NCI-H1105 treated with DMSO at 0.1 percent for 48 hours (cell line): Measurements from ENCODE around the gene SLAIN2.
"Not testable (repeated sequence)": the region's sequence is repeated elsewhere in the genome, so short reads cannot be mapped to it uniquely, and the experiment has no call there.

Experiments used
- DNase-seq: peaks from one replicate; lab custom pipeline; 2025; lab: John Stamatoyannopoulos, UW

The SLAIN2 gene

DNA sequence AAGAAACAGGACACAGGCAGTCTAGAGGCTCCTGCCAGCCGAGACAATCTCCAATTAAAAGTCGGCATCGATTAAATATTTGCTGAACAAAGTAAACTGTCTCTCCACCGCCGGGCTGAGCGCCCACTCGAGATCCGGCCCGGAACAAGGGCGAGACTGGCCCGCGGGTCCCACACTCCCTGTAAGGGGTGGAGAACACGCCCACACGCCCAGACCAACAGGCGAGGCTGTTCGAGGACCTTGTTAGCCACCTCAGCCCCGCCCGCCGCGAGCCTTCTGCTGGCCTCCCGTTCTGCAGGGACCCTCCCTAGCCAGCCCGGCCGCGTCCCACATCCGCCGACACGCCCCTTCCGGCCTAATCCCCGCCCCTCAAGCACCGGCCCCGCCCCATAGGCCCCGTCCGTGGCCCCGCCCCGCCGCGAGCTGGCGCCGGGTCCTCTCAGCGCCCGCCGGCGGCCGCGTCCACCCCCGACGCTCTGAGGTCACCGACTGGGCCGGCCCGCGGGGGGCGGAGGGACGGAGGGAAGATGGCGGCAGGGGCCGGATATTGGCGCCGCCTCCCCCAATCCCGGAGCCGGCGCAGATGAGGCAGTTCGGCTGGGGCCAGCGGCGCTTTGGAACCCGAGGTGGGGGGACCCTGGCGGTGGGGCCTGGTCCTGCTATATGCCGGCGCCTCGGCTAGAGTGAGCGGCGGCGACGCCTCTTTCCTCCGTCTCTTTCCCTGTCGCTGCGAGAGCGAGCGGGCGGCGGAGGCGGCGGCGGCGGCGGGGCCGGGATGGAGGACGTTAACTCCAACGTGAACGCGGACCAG is at the start of gene SLAIN2:
Gene SLAIN2 (plus strand): TSS at position 565 of the 811 bp plus-strand sequence. CDS start 211 bp downstream, at position 776.
- peak; percentile 93 for DNase-seq

DNA sequence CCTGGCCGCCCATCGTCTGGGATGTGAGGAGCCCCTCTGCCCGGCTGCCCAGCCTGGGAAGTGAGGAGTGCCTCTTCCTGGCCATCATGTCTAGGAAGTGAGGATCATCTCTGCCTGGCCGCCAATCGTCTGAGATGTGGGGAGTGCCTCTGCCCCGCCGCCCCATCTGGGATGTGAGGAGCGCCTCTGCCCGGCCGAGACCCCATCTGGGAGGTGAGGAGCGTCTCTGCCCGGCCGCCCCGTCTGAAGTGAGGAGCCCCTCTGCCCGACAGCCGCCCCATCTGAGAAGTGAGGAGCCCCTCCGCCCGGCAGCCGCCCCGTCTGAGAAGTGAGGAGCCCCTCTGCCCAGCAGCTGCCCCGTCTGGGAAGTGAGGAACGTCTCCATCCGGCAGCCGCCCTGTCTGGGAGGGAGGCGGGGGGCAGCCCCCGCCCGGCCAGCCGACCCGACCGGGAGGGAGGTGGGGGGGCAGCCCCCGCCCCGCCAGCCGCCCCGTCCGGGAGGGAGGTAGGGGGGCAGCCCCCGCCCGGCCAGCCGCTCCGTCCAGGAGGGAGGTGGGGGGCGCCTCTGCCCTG is 49.0 kb upstream of the SLAIN2 start:
- not testable (repeated sequence) for DNase-seq

DNA sequence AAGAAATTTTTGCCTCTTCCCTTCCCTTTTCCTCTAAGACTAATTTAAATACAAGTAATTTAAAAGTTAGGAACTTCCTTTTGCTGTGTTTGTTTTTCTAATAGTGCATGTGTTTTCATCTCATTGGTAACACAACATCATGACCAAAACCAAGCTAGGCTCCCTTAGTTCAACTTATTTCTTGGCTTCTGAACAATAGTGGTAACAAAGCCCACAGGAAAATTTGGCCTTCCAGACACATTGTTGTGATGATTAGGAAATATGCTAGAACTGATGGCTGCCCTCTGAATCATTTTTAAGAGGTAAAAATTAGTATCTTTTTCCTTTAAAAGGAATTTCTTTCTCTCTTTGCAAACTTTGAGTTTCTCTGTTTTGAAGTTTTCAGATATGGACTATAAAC is 46.2 kb upstream of the SLAIN2 start:
- DNase-seq, result no peak

DNA sequence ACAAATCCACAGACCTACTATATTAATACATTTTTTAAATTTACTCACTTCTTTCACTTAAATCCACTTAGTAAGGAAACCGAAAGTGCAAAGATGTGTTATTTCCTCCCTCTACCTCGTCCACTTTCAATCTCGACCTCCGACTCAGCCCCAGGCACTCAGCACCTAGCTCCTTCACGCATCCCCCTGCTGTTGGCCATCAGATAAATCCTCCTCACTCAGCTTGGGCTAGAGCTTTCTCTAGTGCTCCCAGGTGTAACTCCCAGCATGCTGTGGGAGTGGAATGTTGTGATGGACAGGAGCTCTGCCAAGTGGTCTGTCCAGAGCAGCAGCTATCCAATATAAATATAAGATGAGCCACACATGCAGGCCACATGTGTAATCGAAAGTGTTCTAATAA is 45.0 kb upstream of the SLAIN2 start:
- no peak for DNase-seq

DNA sequence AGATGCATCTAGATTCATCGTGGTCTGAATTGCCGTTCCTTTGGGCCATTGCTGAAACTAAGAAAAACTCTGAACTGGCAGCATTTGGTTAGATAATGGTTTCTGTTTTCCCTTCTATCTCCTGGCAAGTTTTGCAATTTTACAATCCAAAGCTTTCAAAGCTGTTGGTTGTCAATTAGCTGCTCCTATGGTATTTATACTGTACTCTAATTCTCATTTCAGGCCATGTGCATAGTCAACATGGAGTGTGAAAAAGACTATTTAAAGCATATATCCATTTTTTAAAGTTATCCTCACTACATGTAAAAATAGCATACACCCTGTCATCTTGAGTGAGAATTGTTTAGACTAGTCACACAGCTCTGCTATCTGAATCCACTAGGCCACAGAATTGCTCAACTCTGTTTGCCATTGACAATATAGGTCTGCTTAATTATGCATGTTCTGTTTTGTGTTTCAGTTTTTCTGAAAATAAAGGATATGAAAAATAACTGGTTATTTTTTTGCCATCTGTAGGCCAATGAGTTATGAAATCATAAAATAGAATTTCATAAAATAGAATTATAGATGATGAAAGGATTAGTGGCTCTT is 44.0 kb upstream of the SLAIN2 start:
- no peak for DNase-seq

DNA sequence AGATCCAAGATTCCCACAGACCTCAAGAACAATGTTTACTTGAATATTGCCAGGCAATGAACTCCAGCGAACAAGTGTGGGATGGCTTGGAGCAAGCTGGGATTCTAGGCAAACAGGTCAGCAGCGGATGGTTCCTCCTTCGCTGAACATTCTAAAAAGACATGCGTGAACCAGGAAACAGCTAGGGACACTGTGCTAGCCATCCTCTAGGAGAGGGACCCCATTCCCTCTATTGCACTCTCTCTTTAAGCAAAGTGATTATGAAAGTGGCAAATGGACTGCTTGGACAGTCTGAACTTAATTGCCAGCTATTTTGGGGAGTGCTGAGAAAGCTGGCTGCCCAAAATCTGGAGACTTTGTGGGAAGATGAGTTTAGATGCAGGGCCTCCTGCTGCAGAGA is 41.8 kb upstream of the SLAIN2 start:
- DNase-seq, result no peak

DNA sequence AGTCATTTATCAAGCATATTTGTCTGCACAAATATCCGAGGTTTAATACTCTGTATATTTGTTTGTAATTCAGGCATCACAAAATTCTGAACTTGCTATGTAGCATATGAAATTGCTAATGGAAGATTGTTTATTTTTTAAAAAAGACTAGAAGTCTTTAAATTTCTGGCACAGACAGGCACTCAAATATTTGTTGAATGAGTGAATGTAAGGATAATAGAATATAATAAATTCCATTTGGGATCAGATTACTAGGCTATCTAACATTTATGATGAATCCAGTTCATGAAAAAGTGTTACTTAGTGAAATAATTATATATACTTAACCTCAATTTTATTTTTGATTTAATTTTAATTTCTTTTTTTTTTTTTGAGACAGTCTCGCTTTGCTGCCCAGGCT is 41.3 kb upstream of the SLAIN2 start:
- no peak for DNase-seq

DNA sequence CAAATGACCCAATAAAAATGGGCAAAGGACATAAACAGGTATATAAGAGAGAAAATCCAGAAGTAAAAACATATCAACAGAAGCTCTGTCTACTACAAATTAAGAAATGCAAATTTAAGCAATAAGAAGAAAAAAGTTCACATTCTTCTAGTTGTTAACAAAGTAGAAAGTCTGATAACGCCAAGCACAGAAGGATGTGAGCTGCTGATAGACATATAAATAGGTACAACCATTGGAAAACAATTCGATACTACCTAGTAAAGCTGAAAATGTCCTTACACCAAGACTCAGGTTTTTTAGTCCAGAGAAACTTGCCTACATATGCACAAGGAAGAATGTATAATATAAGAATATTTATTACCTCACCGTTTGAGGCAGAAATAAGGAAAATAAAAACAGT is 35.8 kb upstream of the SLAIN2 start:
- no peak for DNase-seq

DNA sequence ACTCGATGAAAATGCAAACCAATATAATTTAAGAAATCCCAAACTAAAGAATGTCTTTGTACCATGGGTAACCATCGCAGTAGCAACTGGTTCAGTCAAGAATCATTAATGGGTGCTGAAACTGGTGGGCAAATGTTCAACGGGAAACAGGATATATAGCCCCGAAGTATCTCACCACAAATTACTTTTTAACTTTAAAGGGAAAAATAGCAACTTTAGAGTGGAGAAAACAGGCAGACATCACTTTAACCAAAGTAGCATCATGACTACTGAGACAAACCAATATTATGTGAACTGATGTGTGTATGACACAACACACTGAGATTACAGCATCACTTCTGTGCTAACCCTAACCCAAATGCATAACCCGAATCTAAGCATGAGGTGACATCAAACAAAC is 33.8 kb upstream of the SLAIN2 start:
- no peak for DNase-seq

DNA sequence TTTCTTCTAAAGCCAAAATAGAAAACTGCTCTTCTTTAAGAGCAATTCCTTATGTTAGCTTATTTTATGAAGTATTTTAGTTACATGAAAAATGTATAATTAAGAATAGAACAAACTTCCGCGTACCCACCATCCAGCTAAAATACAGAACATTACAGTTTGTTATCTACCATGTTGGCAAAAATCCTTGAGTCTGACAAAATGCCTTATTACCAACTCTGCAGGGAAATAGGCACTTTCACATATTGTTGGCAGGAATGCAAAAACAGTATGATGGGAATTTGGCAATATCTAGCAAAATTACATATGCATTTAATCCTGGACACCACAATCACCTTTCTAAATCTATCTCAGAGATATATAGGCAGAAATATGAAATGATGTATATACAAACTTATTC is 32.4 kb upstream of the SLAIN2 start:
- DNase-seq, result no peak

DNA sequence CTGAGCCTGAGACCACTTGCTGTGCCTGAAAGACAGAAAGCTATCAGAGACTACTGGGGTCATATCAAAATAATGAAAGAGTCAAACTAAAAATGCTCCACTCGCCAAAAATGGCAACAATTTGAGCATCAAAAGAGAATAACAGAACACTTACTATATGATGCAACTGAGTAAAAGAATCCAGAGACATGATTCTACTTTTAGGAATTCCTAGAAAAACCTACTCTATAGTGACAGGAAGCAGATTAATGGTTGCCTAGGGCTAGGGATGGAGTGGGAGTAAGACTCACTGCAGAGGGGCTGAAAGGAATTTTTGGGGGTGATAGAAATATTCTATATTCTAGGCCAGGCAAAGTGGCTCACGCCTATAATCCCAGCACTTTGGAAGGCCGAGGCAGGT is 29.4 kb upstream of the SLAIN2 start:
- DNase-seq, result no peak

DNA sequence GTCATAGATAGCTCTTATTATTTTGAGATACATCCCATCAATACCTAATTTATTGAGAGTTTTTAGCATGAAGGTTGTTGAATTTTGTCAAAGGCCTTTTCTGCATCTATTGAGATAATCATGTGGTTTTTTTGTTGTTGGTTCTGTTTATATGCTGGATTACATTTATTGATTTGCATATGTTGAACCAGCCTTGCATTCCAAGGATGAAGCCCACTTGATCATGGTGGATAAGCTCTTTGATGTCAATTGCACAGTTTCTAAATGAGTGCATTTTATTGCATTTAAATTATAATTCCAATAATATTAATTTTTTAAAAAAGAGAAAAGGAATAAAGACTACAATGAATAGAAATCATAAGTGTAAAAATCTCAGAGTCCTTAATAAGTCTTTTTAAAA is 26.6 kb upstream of the SLAIN2 start:
- not testable (repeated sequence) for DNase-seq

DNA sequence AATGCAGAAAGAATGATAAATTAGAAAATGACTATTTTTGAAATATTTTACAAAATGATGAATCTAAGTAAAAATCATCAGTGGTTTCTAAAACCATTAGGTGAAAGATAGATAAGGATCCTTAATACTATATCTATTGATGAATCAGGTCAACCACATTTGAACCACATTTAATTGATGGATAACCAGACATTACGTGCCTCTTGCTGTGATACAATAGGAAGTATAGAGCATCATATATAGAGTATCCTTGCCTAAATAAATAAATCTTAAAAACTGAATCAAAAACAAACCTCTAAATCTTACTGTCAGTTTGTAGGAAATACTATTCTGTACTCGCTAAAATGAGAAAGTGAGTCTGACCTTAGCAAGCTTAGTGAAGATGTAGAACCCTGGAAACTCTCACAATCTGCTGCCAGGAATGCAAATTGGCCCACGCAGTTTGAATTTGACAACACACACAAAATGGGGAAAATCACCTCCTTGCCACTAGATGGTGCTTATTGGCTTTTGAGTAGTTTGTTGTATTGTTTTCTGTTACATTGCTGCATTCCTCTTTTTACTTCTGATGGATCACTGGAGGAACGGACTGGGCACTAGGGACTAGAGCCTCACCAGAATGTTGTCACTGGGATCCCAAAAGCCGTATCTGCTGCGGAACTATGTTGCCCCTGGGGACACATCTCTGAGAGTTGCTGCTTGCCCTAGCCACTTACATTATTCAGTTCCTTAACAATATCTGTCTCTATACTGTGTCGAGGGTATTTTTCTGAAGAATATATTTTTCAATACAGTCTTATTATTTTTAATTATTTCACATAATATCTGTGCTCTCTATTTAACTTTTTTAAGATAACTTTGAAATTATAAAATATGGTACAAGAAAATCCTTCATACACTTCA is 25.4 kb upstream of the SLAIN2 start:
- peak; percentile 15 for DNase-seq

DNA sequence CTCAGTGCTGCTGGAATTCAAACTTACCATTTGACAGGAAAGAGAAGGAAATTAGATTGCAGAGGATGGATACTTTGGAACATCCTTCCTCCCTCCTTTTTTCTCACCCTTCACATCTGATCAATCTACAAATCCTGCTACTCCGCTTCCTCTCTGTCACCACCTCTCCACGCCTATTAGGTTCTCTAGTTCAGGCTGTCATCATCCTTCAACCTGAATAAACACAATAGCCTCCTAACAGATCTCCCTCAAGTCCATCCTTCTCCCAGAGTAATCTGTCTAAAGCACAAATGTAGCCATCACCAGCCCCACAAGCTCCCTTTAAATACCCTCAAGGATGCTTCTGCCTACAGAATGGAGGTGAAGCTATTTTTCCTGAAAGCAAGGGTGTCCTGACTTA is 20.0 kb upstream of the SLAIN2 start:
- no peak for DNase-seq

DNA sequence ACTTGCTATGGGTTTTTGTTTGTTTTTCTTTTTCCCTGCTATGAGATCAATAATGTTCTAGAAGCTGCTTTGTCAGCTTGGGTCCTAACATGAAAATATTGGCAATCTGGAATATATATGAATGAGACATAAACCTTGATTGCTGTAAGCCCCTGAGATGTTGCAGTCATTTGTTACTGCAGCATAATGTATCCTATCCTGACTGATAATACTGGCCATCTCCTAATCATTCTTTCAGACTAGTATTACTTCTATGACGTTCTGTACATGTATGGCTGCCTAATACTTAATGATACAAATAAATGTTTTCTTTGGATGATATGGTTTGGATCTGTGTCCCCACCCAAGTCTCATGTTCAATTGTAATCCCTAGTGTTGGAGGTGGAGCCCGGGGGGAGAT is 19.3 kb upstream of the SLAIN2 start:
- DNase-seq, result no peak

DNA sequence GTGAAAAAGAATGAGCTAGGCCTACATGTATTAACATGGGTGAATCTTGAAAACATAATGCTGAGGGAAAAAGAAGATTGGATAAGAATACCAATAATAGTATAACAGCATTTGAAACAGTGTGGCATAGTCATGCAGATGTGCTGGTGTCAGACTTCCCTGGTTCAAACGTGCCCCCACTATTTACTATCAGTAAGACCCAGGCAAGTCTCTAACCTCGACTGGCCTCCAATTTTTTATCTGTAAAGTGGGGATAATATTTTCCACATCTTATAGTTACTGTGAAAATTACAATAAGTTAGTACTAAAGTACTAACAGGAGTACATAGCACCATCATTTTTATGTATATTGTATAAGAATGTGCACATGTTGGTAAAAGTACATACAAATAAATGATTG is 17.0 kb upstream of the SLAIN2 start:
- no peak for DNase-seq

DNA sequence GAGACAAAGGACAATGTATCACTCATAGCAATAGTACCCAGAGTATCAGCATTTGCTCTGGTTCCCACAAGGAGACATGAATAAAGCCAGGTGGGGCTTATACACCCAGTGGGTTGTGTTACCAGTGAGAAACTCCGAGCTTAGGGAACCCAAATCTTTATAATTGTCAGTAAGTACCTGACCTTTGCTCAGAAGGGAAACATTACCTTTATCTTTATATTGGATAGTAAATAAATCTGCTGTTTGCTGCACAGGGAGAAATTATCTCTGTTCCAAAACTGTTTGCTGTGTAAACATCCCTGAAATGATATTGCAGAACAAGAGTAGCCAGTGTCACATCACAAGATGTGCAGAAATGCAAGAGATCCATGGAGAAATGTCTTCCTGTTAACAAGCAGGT is 12.1 kb upstream of the SLAIN2 start:
- DNase-seq, result no peak

DNA sequence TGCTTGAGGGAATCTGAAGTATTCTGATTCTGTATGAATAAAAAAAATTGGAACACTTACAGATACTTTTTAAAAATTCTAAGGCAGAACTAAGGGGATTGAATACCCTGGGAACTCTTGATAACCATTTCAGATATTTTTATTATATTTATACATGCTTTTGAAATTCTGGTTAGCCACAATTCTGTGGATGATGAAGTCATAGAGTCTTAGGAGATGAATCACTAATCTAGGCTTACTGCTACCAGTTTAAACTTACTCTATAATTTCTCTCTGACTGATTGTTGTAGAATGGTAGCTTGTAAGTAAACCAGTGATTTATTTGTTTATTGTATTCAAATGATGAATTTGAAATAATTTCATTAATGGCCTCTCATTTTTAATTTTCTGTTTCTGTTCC is 11.4 kb upstream of the SLAIN2 start:
- no peak for DNase-seq

DNA sequence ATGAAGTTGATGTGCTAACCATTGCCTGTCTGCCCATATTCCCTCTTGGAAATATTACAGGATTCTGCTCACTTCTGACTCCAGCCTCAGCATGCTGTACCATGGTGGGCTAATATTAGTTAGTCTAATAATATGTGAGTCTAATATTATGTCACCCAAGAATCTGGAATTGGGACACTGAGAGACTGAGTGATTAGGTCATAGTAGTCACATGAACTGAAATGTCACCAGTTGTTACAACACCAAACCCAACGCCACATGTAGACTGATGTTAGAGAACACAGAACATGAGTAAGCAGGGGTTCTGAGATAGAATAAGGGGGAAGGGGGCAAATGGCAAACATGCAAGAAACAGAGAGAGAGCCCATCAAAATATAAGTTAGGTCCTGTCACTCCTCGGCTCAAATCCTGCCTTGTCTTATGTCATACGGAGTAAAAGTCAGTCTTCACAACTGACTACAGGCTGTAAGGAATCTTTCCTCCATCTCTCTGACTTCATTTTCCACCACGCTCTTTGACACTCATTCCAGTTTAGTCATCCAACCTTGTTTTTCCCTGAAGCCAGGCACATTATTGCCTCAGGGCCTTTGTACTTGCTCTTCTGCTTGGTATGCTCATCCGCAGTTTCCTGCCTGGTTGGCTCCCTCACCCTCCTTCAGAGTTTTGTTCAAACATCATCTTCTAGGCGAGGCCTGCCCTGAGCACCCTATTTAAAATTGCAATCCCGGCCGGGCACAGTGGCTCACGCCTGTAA is 9.6 kb upstream of the SLAIN2 start:
- no peak for DNase-seq

DNA sequence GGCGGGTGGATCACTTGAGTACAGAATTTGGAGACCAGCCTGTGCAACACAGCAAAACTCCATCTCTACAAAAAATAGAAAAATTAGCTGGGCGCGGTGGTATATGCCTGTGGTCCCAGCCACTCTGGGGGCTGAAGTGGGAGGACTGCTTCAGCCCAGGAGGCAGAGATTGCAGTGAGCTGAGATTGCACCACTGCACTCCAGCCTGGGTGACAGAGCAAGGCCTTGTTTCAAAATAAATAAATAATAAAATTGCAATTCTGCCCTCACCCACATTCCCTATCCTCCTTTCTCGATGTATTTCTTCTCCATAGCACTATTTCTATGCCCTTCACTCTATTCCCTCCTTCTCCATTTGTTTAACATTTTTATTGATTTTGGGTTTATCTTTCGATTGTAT is 8.7 kb upstream of the SLAIN2 start:
- no peak for DNase-seq

DNA sequence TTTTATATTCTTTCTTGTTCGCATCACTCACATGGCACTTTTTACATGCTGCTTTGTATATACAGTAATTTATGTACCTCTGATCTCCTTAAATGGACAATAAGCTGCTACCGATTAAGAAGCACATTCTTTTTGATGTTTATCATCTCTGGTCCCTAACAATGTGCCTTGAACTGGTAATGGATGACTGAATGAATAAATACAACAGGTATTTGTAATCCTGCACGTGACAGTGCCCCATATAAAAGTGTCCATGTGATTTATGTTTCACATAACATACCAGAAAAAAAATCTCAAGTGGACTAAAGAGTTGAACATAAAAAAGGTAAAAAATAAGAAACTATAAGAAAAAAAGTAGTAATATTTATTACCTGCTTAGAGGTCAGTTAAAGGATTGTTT is 7.7 kb upstream of the SLAIN2 start:
- no peak for DNase-seq

DNA sequence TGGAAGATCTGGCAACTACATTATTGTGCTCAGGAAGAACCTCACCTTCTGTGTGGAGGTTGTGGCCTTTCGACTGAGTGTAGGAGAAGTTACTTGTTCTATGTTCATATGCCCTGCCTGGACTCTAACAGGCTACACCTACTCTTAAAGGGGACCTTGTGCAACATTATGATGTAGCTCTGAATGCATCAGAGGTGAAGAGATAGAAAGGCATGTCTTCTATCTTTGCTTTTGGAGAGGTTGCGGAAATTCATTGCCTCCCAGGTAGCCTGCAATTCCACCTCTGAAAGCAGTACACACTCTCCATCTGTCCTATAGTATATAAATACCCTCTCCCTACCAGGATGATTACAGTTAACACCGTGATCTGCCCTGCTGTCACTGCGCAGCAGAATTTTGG is 7.1 kb upstream of the SLAIN2 start:
- DNase-seq, result no peak
